ENCODE data around the gene TLK1.

TLK1 gene

DNA sequence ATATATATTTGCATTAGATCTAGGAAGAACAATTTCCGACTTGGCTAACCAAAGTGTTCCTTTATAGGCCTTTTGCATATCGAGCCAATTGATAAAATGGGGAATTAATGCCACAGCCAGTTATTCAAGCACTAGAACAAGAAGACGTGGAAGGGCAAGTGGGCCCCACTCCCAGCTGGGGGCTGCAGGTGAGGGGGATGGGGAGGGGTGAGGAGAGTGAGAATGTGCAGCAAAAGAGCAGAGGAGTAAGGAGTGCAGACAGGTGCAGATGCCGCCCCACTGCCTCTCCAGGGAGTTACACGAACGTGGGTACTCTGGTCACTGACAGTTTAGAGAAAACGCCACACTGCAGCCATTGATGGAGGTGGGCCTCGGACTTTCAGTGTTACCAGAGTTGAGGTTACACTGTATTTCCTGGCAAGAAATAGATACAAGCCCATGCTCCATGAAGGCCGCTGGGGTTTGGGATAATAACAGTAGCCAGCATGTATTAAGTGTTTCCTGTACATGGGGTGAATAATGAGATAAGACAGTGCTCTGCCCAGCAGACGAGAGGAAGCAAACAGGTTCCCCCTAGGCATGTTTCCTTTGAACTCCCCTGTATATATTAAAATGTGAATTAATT is 190.7 kb downstream of the TLK1 start:
- no peak for FAIRE-seq
- no peak for DNase-seq (ENCODE audit: insufficient read length, low spot score)

GRCh38 chr2:170969030-170969429 is 191.7 kb downstream of the TLK1 start:
- FAIRE-seq (no peak), DNase-seq (ENCODE audit: insufficient read length, low spot score) (no peak)

GRCh38 chr2:170968205-170969003 is 192.3 kb downstream of the TLK1 start:
- DNase-seq (ENCODE audit: insufficient read length, low spot score) (no peak), FAIRE-seq (no peak)

DNA sequence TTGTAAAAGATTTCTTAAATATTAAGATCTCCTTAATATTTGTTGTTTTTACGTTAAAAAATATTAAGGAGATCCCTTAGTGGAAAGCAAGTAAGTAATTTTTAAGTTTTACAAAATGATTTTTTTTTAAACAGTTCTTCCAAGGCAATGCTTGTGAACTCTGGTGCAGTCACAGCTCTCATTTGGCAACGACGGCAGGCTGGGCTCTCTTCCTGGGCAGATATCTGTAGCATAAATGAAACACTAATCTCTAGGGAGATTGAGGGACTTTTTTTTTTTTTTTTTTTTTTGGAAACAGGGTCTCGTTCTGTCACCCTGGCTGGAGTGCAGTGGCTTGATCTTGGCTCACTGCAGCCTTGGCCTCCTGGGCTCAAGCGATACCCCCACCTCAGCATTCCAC is 193.1 kb downstream of the TLK1 start:
- no peak for FAIRE-seq
- DNase-seq (ENCODE audit: insufficient read length, low spot score), result no peak

- no peak for FAIRE-seq
These were observed 193.9 kb downstream of the TLK1 start for GRCh38 chr2:170966648-170967396.

DNA sequence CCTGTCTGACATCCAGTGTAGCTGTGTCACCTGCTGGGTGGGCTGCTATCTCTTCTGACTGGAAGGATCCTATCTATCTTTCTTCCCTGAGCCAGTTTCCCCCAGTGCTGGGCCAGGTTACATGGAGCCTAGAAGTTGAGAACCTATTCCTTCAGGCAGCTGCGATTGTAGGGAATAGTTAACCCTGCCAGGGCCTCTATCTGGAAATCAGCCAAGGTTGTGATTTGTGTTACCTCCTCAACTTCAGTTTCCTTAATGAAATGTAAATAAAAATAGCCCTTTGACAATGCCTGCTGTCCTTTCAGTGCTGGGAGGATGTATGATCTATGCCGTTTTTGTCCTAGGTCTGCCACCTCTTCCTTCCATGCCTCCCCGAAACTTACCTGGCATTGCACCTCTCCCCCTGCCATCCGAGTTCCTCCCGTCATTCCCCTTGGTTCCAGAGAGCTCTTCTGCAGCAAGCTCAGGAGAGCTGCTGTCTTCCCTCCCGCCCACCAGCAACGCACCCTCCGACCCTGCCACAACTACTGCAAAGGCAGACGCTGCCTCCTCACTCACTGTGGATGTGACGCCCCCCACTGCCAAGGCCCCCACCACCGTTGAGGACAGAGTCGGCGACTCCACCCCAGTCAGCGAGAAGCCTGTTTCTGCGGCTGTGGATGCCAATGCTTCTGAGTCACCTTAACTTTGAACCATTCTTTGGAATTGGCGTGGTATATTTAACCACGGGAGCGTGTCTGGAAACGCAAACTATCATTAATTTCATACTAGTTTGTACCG is 195.1 kb downstream of the TLK1 start:
- no peak for DNase-seq (ENCODE audit: insufficient read length, low spot score)
- no peak for FAIRE-seq

More at GRCh38 chr2:170966648-170967396, 193.9 kb downstream of the TLK1 start:
- no peak for DNase-seq (ENCODE audit: insufficient read length, low spot score)

DNA sequence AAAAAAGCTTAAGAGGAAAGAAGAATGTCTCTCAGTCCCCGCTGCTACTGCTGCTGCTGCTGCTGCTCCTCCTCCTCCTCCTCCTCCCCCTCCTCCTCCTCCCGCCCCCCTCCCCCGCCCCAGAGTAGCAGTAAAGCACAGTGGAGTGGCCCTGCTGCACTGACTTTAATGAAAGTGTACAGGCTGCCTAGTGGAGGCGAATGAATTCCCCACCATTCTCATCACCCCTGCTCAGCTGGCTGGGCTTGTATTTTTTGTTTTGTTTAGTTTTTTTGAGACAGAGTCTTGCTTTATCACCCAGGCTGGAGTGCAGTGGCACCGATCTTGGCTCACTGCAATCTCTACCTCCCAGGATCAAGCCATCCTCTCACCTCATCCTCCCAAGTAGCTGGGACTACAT is 197.3 kb downstream of the TLK1 start:
- FAIRE-seq, result no peak

GRCh38 chr2:170953941-170954340 is 206.8 kb downstream of the TLK1 start:
- FAIRE-seq, result no peak
- DNase-seq (ENCODE audit: insufficient read length, low spot score), result no peak

More for the DNA sequence above, 197.3 kb downstream of the TLK1 start:
- DNase-seq (ENCODE audit: insufficient read length, low spot score), result no peak

GRCh38 chr2:170950221-170950761 is 210.4 kb downstream of the TLK1 start:
- FAIRE-seq (peak; percentile 70), DNase-seq (ENCODE audit: insufficient read length, low spot score) (no peak)

- DNase-seq (ENCODE audit: insufficient read length, low spot score) (no peak), FAIRE-seq (no peak)
These were observed 211.3 kb downstream of the TLK1 start for GRCh38 chr2:170949415-170949814.

- DNase-seq (ENCODE audit: insufficient read length, low spot score) (no peak), FAIRE-seq (no peak)
These were observed 216.1 kb downstream of the TLK1 start for GRCh38 chr2:170944545-170944944.

DNA sequence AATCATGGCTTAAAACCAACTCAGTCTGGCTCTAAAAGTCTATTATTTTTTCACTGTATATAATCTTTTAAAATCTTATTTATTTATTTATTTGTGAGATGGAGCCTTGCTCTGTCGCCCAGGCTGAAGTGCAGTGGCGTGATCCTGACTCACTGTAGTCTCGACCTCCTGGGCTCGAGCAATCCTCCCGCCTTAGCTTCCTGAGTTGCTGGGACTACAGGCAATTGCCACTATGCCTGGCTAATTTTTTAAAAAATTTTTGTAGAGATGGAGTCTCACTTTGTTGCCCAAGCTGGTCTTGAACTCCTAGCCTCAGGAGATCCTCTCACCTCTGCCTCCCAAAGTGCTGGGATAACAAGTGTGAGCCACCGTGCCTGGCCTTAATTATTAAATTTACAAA is 217.1 kb downstream of the TLK1 start:
- DNase-seq (ENCODE audit: insufficient read length, low spot score), result no peak
- FAIRE-seq, result no peak

DNA sequence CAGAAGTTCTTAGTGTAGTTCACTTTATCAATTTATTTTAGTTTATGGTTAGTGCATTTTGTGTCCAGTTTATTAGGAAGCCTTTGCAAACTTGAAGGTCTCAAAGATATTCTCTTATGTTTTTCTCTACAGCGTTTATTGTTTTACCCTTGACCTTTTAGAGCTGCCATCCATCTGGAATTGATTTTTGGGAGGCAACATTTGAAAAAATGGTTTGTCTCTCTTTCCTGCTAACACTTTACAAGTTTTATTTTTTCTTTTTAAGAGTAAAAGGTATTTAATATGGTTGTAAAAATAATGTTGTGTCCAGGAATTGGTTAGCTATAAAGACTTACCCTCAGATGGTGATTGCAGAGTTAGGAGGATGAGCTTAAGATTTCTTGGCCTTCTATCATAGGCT is 217.7 kb downstream of the TLK1 start:
- no peak for DNase-seq (ENCODE audit: insufficient read length, low spot score)
- no peak for FAIRE-seq

DNA sequence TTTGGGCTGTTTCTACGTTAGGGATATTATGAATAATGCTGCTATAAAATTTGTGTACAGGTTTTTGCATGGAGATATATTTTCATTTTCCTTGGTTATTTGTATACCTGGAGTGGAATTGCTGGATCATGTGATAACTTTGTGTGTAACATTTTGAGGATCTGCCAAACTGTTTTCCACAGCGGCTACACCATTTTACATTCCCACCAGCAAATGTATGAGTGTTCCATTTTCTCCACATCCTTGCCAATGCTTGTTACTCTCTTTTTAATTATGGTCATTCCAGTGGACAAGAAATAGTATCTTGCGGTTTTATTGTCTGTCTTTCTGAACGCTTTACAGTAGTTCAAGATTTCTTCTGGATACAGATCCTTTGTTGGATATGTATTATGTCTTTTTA is 218.1 kb downstream of the TLK1 start:
- DNase-seq (ENCODE audit: insufficient read length, low spot score) (no peak), FAIRE-seq (no peak)

All from GM19239 (cell line).